HG03108 (cell line): ENCODE data around the gene CELF4.

Experiments
- ATAC-seq: cut with Tn5 transposase; IDR thresholded peaks from one replicate; pipeline ENCODE4 v1.9.1; 2021; ENCODE audit warnings: moderate library complexity; ENCODE audit not compliant: unreplicated experiment

CELF4 gene

DNA sequence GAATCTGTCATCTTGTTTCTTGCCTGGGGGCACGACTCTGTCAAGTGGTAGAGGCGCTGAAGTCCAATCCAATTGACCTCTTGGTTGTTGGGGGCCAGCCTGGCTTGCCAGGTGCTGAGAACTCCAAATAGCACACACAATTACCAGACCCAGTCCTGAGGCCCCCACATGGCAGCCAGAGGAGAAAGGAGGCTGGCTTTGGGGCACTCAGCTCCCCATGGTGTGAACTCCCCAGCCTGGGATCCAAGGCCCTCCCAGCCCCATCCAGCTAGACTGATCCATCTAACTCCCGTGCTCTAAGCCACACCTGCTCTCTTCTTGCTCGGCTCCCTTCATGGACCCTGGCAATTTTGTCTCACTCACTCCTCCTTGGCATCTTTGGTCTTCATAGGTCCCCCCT lies 170.0 kb downstream of the CELF4 start:
- no peak for ATAC-seq

DNA sequence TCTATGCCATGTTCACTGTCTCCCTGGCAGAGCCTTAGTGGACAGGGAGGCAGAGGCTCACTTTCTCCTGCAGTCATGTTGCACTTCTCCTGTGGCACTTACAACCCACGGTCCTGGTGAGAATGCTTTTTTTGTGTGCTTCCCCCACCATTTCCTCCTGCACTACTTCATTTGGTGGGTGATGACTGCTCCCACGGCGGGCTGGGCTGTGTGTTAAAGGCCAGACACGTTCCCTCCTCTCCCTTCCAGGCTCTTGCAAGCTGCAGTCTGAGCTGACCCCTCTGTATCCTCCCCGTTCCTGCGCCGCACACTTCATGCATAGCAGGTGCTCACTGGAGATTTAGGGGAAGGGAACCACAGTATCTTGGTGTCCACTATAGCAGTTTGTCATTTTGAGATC lies 170.5 kb downstream of the CELF4 start:
- no peak for ATAC-seq

DNA sequence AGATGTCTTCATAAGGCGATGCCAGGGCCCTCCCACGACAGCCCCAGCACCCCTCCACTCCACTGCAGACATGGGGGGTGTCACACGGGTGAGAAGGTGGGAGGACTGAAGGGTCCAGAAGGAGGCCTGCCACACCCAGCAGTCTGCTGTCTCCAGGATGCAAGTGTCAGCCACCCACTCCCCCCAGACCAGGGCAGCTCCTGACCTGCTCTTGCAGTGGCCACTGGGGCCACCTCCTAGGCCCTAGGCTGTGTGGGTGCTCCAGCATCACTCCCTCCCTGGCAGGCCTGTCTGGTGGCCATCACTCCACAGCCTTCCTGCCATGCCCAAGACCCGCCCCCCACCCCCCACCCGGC lies 171.0 kb downstream of the CELF4 start:
- ATAC-seq, result no peak

DNA sequence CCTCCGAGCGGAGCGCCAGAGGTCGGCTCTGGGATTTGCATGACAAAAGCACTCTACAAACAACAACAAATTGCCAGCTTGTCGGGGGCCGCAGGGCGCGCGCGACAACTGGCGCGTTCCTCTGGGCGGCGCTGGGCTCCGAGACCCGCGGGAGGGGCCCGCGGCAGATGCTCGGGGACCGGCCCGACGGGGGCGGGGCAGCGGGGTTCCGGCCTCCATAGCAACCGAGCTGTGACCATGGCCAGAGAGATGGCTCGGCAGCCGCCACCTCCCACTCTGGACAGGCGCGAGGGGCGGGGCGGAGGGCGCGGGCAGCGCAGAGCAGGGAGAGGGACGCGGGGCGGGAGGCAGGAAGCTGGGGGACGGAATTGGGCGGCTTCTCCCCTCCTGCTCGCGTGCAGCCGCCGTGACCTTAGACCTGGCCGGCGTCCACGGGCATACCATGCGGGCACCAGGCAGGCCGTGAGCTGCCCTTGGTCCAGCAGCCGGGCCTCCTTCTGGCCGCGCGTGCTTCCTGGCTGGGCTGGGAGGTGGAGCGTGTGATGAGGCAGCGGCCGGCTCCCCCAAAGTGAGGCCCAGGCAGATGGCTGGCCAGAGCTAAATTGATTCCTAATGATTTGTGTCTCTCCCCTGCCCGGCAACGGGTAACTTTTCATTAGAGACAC lies 171.5 kb downstream of the CELF4 start:
- ATAC-seq, result no peak

DNA sequence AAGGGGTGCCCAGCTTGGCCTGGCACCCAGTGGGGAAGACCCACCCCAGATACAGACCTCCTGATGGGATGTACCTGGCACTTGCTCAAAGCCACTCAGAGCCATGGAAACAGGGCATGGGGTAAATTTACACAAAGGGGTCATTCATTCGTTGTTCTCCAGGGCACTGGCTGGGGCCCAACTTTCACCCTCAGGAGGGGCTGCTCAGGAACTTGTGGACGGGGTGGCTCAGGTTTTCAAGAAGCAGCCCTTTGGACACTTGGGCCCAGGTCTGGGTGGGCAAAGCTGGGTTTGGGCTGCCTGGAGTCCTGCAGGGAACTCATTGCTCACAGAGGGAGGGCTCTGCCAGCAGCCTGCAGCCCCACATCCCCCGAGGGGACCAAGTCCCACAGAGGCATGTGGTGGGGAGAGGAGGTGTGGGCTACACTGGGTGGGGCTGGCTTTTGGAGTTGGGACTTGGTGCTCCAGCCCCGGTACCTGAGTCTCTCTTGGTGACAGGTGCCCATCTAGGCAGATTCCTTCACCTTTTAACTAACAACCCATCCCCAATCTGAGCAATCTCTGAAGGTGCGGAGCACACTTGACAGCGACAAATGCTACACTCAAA lies 172.3 kb downstream of the CELF4 start:
- no peak for ATAC-seq

DNA sequence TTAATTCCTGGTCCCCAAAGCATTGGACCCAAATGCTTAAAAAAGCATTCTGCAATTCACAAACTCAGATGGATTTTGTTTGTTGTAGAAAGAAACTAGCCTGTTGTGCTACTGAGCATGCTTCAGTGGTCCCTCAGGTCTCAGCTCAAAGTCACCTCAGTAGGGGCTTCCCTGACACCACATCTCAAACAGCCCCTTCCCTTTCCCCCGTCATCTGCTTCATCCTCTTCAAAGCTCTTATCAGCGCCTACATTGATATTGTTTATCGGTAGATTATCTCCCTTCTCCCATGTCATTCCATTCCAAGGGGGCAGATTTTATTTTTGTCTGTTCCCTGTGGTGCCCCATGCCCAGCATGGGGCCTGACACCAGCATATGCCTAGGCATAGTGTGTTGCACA lies 172.9 kb downstream of the CELF4 start:
- ATAC-seq, result no peak

DNA sequence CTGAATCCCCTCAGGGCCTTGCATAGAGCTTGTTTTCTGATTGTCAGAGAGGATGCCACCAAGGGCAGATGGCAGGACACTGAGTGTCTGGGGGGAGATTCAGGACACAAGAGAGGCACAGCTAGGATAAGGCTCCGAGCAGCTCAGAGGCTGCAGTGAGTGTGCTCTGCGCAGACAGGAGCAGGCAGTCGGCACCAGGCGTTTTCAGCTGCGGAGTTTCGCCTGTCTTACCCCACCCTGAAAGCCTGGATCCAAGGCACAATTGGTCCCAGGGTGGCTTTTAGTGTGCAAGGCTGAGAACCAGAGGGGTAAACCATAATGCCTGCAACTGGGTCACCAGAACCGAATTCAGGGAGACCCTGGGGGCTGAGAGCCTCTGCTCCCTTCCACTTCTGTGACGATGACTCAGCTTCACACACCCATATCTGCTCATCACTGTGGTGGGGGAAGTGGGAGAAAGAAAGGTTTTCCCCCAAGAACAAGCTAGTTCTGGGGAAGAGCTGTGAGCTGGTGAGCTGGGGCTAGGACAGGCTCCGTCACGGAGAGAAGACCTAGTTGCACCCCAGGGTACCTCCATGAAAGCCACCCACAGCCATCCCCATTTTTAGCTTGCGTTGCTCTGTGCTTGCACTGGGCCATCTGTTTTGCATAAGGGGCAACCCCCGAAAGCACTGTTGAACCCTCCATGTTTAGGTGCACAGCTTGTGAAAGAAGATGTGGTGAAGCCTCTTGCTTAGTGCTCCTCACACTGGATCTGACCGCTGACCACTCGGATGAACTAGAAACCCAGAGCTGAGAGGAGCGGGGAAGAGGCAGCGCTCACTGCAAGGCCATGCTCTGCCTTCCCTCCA lies 173.7 kb downstream of the CELF4 start:
- ATAC-seq, result peak; percentile 68

DNA sequence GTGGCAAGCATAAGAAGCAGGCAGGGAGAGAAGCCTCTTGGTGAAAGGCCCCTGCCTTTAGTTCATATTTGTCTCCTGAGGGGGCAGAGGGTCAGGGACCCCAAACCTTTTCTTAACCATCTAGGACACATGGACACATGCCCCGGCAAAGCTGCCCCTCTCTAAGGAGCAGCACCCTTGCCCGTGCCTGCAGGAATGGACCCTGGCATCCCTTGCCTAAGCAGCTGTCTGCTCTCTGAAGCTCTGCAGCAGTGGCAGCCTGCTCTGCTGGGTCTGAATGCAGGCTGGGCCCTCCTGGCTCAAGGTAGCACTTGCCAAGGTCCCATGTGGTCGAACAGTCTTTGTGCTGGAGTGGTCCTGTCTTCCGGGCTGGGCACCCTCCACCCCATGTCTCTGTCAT lies 174.4 kb downstream of the CELF4 start:
- ATAC-seq, result no peak

DNA sequence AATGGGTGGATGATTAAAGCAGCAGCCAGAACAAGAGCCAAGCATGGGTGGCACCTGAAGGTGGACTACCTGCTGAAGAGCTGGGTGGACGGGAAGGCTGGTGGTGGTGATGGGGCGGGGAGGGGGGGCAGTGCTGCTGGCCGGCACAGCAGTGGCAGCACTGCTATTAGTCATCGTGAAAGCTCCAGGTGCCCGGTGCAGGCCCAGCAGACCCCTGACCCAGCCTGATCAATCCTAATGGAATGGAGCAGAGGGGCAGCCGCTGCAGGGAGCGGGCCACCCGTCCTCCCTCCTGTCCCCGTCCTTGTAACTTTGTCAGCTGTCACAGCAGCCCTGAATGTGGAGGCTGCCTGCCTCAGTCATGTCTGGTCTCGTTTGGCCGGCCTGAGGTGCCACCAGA lies 174.9 kb downstream of the CELF4 start:
- ATAC-seq, result no peak

DNA sequence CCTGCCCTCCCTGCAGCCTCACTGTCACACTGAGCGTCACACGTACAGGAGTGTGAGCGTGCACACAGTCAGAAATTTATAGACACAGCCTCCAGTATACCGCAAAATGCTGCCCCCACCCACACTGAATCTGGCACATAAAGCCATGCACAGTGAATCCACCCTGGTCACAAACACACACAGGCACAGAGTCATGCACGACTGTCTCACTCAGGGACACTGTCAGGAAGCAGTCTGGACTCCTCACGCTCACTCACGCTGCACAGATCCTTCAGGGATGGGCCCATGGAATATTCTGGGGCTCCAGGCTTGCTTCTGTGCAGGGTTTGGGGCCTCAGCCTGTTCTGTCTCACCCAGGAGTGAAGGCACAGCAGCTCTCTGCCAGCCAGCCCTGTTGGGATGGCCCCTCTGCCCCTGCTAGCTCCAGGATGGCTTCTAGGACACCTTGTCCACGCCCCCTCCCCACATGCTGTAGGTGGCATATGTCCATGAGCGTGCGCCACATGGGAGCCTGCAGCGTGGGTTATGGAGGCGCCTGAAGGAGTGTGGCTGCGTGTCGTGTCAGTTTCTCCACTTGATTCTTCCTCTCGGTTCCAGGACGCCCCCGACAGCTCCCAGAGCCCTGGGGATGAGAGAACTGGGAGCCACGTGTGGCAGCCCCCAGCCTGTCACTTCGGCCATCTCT lies 175.8 kb downstream of the CELF4 start:
- ATAC-seq, result no peak

DNA sequence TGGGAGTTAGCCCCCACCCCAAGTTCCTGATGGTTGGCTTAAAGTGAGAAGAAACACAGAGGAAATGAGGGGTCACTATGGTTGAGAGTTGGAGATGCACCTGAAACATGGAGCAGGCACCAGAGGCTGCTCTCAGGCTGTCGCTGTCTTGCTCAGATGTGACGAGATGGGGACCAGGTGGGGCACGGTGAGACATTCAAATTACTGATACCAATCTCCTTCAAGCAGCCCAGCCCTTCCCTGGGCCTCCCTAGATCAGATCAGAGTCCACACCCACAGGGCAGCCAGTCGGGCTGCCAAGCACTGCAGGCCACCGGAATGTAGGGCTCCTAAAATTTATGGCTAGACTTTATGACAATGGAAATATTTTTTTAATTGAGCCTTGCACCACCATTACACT lies 176.6 kb downstream of the CELF4 start:
- ATAC-seq, result no peak

DNA sequence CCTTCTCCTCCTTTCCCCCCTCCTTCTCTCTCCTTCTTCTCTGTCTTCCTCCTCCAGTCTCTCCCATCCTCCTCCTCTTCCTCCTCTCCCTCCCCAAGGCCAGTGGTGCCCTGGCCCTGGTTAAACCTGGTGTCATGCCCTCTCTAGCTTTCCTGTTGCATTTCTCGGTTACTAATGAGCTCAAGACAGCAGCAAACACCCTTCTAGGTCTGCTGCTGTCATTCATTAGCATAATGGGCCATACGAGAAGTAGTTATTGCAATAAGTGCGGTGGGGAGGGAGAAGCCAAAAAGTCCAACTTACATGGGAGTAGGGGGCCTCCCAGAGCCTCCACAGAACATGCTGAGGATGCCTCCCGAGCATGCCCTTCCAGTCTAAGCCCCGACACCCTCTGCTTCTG lies 177.2 kb downstream of the CELF4 start:
- ATAC-seq, result no peak

DNA sequence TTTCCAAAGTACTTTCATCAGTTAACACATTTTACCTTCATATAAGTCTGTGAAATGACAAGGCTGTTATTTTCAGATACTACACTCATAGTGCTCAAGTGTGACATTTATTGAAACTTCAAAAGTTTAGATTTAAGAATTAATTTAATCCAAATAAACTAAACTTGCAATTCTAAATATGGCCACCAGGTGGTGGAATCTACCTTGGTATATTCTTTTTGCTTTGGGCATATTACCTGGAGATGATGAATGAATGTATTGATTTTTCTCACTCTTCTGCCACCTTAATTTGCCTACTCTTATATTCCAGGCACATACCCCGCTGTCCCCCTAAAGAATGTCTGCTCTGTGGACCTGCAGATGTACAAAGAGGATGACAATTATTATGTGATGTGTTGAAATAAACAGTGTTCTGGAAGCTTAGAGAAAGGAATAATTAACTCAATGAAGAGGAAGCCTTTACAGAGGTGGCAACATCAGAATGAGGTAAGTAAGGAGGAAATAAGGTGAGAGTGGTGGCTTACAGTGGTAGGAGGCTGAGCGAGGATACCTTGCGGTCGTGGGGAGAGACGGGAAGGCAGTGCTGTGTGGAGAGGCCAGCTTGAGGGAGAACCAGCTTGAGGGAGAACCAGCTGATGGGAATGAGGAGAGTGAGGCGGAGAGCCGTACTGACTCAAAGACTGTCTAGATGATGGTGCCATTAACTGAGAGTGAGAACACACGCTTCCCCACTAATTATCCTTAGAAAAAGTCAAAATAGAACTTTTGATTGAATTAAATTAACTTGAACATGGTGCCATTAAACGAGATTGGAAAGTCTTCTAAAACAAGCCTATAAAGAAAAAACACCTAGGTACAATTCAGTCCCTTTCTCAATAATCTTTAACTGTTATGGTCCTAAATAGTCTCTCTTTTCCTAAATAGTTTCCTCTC lies 179.5 kb downstream of the CELF4 start:
- ATAC-seq, result no peak

DNA sequence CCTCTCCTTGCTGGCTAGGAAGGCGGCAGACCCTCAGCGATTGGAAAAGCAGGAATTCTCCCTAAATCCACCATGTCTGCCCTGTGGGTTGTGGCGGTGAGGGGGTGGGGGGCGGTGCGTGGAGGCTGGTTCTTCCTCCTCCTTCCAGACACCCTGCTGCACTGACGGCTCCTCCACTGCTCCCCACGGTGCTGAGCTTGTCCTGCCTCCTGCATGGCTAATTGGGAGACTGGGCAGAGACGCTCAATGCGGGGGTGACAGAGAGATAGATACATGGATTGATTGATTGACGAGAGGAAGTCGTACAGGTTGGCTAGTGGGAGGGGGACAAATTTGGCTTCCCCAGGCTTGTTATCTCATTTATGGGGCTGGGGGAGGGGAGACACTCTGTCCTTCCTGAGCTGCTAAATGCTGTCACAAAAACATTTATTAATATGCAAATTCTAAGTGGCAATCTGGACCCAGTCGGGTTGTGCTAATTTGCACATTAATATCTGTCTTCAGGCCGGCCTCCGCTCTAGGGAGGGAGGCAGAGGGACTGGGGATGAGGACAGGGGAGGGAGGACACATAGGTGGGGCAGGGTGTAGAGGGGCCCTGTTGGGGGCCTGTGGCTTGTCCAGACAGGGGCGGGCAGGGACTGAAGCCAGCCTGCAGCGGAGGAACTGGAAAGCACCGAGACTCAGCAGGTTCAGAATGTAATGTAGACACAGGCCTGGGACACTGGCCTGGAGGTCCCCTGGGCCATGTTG lies 181.6 kb downstream of the CELF4 start:
- ATAC-seq, result no peak

DNA sequence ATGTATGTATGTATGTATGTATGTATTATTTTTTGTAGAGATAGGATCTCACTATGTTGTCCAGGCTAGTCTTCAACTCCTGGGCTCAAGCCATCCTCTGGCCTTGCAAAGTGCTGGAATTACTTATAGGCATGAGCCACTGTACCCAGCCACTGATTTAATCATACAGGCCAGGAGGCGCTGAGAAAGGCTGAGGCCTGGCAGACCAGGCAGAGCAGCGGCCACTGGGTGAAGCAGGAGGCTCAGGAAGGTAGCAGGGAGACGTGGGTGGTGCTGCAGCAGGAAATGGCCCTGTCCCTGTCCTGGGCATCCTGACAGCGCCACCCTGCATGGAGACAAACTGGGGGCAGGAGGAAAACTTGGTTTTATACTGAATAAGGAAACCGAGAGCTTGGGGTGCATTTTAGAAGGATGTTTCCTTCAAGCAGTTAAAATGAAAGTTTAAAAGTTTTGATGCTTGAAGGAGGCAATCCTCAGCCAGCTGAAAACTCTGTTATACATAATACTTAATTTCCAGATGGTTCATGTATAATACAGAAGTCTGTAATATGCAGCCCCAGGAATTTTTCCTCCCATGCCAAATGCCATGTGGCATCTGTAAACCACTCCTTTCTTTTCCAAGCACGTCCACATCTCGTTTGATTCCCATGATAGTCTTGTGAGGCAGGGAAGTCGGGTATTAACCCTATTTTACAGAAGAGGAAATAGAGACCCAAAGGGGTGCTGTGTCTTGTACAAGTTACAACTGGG lies 182.4 kb downstream of the CELF4 start:
- ATAC-seq, result no peak

DNA sequence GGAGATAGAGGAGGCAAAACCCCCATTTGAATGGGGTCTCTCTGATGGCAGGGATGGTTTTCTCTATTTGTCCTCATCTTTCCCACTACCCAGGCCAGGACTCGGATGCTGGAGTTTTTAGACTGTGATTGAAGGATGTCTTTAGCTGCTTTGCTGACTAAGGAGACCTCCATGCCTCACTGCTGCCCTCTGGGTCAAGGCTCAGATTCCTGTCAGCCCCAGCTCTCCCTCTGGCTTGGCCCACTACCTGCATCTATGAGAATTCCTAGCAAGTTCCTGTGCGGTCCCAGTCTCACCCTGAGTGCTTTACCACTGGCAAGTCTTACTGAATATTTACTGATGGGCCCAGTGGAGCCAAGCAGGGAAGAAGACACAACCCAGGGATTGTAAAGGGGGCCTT lies 184.0 kb downstream of the CELF4 start:
- ATAC-seq, result no peak

DNA sequence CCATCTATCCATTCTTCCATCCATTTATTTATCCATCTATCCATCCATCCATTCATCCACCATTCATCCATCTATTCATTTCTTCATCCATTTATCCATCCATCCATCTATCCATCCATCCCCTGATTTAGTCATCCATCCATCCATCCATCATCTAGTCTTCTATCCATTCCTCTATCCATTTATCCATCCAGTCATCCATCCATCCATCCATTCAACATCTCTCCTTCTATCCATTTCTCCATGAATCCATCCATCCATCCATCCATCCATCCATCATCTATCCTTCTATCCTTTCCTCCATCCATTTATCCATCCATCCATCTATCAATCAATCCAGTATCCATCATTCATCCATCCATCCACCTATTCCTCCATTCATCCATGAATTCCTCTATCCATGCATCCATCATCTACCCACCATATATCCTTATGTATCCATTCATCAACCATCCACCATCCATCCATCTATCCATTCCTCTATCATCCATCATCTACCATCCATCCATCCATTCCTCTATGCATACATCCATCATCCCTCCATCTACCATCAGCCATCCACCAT lies 185.0 kb downstream of the CELF4 start:
- ATAC-seq, result no peak

DNA sequence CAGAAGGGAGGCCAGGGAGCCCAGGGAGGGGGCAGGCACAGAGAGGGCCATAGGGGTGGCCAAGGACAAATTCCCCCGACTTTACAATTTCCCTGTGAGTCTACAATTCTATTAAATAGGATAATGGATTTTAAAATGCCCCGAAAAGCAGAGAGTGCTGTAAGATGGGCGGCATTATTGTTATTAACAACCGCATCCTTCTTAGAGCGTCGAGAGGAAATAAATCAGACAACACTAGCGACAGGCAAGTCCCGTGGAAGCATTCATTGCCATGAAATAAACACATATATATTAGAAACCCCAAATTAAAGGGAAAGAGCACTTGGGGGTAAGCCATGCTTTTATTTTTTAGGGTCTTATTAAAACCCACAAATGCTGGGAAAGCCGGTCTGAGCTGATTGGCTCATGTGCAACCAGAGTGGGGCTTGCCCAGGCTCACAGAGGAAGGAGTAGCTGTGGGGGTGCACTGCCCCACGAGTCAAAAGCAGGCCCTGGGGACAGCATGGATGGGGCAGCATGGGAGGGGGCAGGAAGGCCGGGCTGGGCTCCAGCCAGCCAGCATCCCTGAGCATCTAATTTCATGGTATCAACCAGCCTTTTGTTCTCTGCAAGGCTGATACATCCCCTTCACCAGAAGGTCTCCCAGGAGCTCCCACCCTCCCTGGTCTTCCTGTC lies 187.1 kb downstream of the CELF4 start:
- no peak for ATAC-seq
